Lung (tissue), 12 donors: ENCODE data around the gene DCST1. TPM values are rescaled to one million over a fixed set of nuclear protein-coding genes. Genes with fewer than 3 reads are reported as not detected.

Experiments
- ATAC-seq: fragments of 200-7000 bp; cut with Tn5 transposase; one replicate; pipeline ENCODE4 v1.9.1; 2020; ENCODE audit warnings: moderate number of reproducible peaks; ENCODE audit not compliant: insufficient read depth, low FRiP score
- DNase-seq, 3 donors: peaks; one replicate each; pipeline ENCODE4 v3.0.0-alpha.2; 2013 to 2017
- H3K27ac ChIP-seq, 2 donors: one replicate each; pipeline ENCODE4 v1.5.1; 2013; ENCODE audit warnings: mild to moderate bottlenecking in 2 of 2, moderate library complexity in 2 of 2, control low read depth in 1 of 2, inconsistent platforms in 1 of 2, low read depth in 1 of 2, low read length in 1 of 2
- H3K27me3 ChIP-seq, 3 donors: one replicate each; pipeline ENCODE4 v1.5.1; 2013; ENCODE audit warnings: low read length in 2 of 3; ENCODE audit not compliant: control insufficient read depth in 3 of 3, insufficient read depth in 3 of 3
- H3K36me3 ChIP-seq, 4 donors: one replicate each; pipeline ENCODE4 v1.5.1; 2013; ENCODE audit warnings: low read length in 4 of 4, mild to moderate bottlenecking in 1 of 4, moderate library complexity in 1 of 4; ENCODE audit not compliant: control insufficient read depth in 4 of 4, insufficient read depth in 4 of 4
- H3K4me1 ChIP-seq, 5 donors: one replicate each; pipeline ENCODE4 v1.5.1; 2013; ENCODE audit warnings: low read length in 5 of 5, mild to moderate bottlenecking in 2 of 5, moderate library complexity in 1 of 5; ENCODE audit not compliant: control insufficient read depth in 5 of 5, insufficient read depth in 5 of 5
- H3K4me3 ChIP-seq: one replicate; pipeline ENCODE4 v1.5.1; 2013; ENCODE audit warnings: mild to moderate bottlenecking, control low read depth, moderate library complexity
- H3K9ac ChIP-seq, 2 donors: one replicate each; pipeline ENCODE4 v1.5.1; 2013; ENCODE audit warnings: low read length in 2 of 2, control low read depth in 1 of 2; ENCODE audit not compliant: insufficient read depth in 1 of 2
- H3K9me3 ChIP-seq, 4 donors: one replicate each; pipeline ENCODE4 v1.5.1; 2013; ENCODE audit warnings: low read length in 3 of 4, mild to moderate bottlenecking in 1 of 4, moderate library complexity in 1 of 4; ENCODE audit not compliant: control insufficient read depth in 4 of 4, insufficient read depth in 3 of 4
- WGBS, 2 donors: extraction: QIAGEN DNeasy Blood & Tissue Kit; methylation state at CpG; one replicate each; pipeline ENCODE4 v1.1.7; 2013; 5-methylcytosine and 5-hydroxymethylcytosine counted together
- polyA plus RNA-seq, 2 donors: library from polyadenylated mRNA; stranded (reverse); fragments of 200-250 nt; gene quantifications; one replicate each; pipeline ENCODE4 v1.2.1, GENCODE V29; 2013
- total RNA-seq, 2 donors: library from RNA; depleted of rRNA in 1 of 2; stranded (reverse); fragments of >200 nt in 1 of 2; gene quantifications; one replicate each; pipeline ENCODE4 v1.2.1, GENCODE V29; 2014 to 2021
- TF ChIP-seq, protein P1 (sequence below): IDR thresholded peaks from 2 replicates; pipeline ENCODE4 v1.5.1; 2012; ENCODE audit warnings: mild to moderate bottlenecking; ENCODE audit errors: control extremely low read depth, extremely low read depth
- donor health status: control.
- donor health status: control.
- donor health status: Bipolar disorder and iron deficiency.
- donor health status: healthy.
- donor health status: DM: yes; HTN: yes; CAD: no.

The DCST1 gene
- total and polyA plus RNA-seq, 4 donors: 0.08 to 0.20 TPM; not detected in 2

DNA sequence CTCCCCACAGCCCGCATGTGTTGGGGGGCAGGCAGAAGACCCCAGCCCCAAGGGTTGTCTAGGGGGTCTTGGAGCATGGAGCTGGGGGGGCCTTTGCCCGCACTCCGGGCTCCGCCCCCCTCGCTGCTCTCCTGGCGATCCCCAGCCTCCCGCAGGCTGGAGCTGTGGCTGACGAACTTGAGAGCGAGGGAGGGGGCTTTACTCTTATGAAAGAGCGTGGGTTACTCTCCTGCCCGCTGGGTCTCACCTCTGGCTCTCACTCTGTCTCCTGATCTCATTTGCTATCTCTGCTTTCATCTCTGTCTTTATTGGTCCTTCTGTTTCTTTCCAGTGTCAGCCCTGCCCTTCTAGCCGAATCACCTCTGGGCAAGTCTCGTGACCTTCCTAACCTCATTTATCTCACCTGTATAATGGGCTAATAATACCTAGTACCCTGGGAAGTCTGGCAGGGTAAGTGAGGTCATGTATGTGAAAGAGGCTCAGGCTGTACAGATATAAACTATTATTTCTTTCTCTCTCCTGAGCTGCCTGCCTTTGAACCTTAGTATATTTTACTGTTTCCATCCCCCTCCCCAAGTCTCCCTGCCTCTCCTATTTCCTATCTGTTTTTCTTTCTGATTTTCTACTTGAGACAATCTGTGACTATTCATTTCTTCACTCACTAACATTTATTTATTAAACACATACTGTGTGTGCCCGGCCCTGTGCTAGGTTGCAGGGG is 30.6 kb downstream of the DCST1 start:
- 10 to 15% methylated on average over 9 to 14 of the region's 14 CpGs for WGBS, 2 donors
- peaks cover 0 to 4% (median 0%) of the 10 kb centered on the region in 3 donors for H3K27me3 ChIP-seq
- DNase-seq (peak; percentile 69 to 75 (median 73)), ATAC-seq (no peak)
- H3K27ac ChIP-seq: no peak overlapping the region
- no peaks in the 10 kb centered on the region for H3K9me3 ChIP-seq
- TF ChIP-seq, protein P1, sequence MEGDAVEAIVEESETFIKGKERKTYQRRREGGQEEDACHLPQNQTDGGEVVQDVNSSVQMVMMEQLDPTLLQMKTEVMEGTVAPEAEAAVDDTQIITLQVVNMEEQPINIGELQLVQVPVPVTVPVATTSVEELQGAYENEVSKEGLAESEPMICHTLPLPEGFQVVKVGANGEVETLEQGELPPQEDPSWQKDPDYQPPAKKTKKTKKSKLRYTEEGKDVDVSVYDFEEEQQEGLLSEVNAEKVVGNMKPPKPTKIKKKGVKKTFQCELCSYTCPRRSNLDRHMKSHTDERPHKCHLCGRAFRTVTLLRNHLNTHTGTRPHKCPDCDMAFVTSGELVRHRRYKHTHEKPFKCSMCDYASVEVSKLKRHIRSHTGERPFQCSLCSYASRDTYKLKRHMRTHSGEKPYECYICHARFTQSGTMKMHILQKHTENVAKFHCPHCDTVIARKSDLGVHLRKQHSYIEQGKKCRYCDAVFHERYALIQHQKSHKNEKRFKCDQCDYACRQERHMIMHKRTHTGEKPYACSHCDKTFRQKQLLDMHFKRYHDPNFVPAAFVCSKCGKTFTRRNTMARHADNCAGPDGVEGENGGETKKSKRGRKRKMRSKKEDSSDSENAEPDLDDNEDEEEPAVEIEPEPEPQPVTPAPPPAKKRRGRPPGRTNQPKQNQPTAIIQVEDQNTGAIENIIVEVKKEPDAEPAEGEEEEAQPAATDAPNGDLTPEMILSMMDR: no peak
- H3K4me1 ChIP-seq: peaks cover 0 to 31% (median 10%) of the 10 kb centered on the region in 5 donors
- H3K36me3 ChIP-seq: peaks cover 0 to 16% (median 10%) of the 10 kb centered on the region in 4 donors
- peak overlapping the region; percentile 12 for H3K4me3 ChIP-seq
- H3K9ac ChIP-seq: peak overlapping the region; percentile 46 to 90

DNA sequence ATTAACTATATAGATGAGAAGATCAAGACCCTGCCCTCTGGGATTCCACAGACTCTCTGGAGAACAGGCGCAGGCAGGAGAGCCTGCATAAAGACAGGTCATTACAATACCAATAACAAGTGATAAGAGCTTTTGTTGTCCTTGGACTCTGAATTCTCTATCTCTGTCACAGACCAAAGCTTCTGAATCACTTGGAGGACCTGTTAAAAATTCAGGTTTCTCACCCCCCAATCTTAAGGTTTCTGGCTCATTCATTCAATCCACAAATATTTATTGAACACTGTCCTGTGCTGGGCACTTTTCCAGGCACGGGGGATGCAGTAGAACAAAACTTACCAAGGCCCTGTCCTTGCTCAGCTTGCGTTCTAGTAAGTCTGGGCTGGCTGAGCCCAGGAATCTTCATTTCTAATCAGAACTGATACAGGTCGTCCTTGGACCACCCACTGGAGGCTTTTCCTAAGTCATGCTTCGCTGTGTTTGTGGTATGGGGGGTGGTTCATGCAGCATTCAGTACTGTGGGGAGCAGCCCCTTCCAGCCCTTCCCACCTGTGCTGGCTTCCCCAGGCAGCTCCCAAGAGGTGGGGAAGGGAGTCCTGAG is 31.3 kb downstream of the DCST1 start:
- H3K4me3 ChIP-seq: no peak overlapping the region
- WGBS, 2 donors: 78 to 81% methylated on average over 5 of the region's 5 CpGs

GRCh38 chr1:155066777-155067176 is 33.2 kb downstream of the DCST1 start:
- DNase-seq: no peak
- ATAC-seq: no peak
- TF ChIP-seq, protein P1: no peak
- H3K9ac ChIP-seq: no peak overlapping the region
- H3K36me3 ChIP-seq: peaks cover 0 to 11% (median 5%) of the 10 kb centered on the region in 4 donors
- H3K4me3 ChIP-seq: no peak overlapping the region
- peaks cover 0 to 2% (median 0%) of the 10 kb centered on the region in 3 donors for H3K27me3 ChIP-seq
- H3K4me1 ChIP-seq: peaks cover 2 to 40% (median 11%) of the 10 kb centered on the region in 5 donors
- no peak overlapping the region for H3K27ac ChIP-seq
- no peaks in the 10 kb centered on the region for H3K9me3 ChIP-seq
- WGBS, 2 donors: 88 to 91% methylated on average over 8 of the region's 8 CpGs

More for the DNA sequence above, 31.3 kb downstream of the DCST1 start:
- no peaks in the 10 kb centered on the region for H3K9me3 ChIP-seq
- ATAC-seq (no peak), DNase-seq (no peak)
- TF ChIP-seq, protein P1: no peak
- peaks cover 0 to 4% (median 0%) of the 10 kb centered on the region in 3 donors for H3K27me3 ChIP-seq
- H3K36me3 ChIP-seq: peaks cover 0 to 12% (median 10%) of the 10 kb centered on the region in 4 donors
- peaks cover 0 to 33% (median 10%) of the 10 kb centered on the region in 5 donors for H3K4me1 ChIP-seq
- no peak overlapping the region for H3K9ac ChIP-seq
- no peak overlapping the region for H3K27ac ChIP-seq
